HTERT RPE-1 (cell line): Measurements from ENCODE around the gene ATP6V1B1.

Experiments used
- in situ Hi-C: fragments of 300-500 bp; cut with MboI; formaldehyde crosslinking; loops from 4 replicates; pipeline ENCODE4 v1.14.3; 2020; ENCODE audit warnings: low sequenced_read_pairs

The ATP6V1B1 gene

DNA sequence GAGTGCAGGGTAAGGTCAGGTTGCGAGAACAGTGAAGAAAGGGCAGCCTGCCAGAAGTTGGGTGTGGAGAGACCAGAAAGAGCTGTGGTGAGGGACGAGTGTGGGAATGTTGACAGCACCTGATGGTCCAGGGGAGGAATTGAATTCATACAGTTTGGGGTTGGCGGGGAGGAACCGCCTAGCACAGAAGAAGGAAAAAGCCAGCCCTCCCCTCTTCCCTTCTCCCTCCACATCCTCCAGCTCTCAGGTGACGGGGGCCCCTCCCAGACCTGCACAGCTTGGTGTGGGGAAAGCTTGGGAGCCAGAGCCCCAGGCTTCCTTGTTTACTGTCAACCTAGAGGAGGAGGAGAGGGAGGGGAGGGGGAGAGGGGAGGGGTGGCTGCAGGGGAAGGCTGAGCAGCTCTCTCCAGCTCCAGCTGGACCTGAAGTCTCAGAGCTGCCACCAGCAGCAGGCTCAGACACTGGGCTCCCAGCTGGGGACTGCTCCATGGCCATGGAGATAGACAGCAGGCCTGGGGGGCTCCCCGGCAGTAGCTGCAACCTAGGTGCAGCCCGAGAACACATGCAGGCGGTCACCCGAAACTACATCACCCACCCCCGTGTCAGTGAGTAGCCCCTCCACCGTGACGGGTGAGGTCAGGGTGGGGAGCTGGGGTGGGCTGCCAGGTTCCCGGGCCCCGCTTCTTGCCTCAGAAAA is at the start of gene ATP6V1B1:
ATP6V1B1 (plus strand) TSS at position 433 of the 697 bp plus-strand sequence; CDS start at position 488, 55 bp downstream.
- in situ Hi-C loops, result no loop called here

DNA sequence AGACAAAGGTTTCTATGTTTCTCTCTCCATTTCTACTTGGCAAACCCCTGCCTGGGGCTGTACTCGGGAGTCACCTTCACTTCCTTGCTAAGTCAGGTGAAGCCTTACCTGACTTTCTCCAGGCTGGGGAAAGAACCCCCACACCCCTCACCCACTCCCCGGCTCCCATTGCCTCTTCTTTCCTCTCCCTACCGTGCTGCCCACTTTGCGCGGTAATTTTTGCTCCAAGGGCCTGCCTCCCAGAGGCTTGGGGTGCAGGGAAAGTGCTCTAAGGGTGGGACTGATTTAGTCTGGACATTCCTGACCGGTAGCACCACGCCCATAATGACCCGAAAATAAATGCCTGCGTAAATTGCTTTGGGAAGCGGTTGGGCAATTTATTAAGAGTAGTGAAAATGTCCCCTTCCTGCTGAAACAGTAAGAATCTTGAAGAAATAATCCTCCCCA is 49.1 kb upstream of the ATP6V1B1 start:
- in situ Hi-C loops, result no loop called here

DNA sequence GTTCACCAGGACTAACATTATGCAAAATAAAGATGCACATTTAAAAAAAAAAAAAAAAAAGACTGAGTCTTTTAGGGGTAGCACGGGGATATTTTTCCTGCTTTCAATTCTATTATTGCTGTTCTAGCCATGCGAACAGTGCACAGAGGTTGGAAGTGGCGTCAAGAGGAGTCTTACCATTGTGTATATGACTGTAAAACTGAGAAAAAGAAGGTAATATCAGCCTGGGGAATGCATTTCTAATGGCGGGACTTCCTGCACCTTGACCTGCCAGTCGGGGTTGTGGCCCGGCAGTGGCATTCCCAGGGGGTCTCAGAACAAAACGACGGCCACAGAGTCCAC is 48.5 kb upstream of the ATP6V1B1 start:
- in situ Hi-C loops, result no loop called here

DNA sequence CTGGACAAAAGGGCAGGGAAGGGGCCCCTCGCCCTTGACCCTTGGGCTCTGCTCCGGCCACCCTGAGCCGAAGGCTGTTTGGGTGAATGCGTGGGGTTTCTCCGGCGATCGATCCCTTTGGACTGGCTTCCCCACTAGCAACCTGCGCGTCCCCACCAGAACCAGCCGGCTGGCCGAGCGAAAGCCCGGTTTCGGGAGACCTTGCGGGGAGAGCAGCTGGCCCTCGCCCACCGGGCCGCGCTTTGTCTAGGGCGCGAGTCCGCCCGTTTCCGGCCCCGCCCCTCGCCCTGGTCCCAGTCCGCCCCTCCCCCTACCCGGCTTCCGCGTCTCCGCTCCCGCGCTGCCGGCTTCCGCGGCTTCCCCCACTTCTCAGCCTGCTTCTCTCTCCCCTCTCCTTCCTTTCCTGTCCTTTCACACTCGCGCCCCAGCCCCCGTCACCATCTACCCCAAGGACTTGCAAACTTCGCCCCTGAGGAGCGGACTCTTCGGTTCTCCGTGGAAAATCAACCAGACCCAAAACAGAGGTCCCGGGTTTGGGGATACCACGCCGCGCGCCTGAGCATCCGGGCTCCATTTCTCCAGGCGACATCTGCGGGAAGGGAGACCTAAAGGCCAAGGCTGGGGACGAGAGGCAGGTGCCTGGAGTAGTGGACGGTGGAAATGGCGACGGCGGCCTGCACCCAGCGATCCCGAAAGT is 48.0 kb upstream of the ATP6V1B1 start:
- in situ Hi-C loops, result no loop called here

DNA sequence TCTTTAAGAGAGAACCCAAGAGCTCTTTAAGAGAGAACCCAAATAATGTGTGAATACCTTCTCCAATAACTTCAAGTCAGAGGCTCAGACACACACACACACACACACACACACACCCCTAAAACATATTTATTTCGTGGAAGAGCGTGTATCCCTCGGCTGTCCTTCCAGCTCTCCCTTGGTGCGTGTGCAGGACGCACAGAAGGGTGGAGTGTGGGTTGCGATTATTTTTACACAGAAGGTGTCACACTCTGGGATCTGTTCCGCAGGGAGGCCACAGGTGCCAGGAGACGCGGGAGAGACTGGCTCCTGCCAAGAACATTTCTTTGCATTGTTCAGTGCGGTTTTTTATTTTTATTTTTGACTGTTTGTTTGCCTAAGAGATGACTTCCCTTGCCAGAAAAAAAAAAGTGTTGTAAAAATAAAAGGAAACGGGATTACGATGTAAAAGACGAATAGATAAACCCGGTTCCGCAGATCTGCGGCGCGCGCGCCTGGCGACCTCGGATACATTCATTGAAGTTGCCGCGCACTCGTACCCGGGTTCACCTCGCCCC is 47.3 kb upstream of the ATP6V1B1 start:
- in situ Hi-C loops, result no loop called here

DNA sequence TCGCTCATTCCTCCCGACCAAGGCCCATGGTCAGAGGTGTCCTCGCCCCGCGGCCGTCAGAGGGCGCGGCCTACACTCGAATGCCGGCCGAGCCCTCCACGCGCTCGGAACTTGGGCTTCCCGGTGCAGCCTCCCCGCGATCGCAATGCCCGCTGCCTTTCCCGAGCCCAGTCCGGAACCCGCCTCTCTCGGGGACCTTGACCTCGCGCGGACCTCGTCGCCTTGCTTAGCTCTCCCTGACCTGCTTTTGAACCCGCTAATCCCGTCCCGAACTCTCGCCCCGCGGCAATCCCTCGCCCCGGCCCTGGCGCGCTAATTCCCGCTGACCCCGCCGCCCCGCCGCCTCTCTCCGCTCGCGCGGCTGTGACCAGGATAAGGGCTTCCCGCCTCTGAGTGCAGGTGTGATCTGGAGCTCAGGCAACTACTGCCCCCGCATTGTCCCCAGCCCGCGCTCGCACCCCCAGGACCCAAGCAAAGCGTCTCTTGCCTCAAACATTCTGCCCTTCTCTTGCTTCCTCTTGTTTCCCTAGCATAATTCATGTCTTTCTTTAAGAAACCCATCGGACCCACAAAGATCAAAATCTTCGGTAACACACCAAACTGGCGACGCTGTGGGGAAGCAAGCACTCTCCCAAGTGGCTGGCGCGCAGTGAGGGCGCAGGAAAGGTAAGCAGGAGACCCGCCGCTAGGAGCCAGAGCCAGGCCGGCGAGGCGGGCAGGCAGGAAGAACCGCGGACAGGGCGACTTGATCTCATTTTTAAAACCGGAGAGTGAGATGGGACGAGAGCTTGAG is 46.6 kb upstream of the ATP6V1B1 start:
- in situ Hi-C loops, result no loop called here

DNA sequence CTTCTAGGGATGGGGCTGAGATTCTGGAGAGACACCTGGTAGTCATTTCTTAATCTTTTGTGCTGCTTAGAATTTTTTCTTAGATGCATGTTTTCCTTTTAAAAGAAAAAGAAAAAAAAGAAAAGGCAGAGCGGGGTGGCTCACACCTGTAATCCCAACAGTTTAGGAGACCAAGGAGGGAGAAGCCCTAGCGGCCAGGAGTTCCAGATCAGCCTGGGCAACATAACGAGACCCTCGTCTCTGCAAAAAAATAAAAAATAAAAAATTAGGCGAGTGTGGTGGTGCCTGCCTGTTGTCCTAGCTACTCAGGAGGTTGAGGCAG is 46.0 kb upstream of the ATP6V1B1 start:
- in situ Hi-C loops, result no loop called here

DNA sequence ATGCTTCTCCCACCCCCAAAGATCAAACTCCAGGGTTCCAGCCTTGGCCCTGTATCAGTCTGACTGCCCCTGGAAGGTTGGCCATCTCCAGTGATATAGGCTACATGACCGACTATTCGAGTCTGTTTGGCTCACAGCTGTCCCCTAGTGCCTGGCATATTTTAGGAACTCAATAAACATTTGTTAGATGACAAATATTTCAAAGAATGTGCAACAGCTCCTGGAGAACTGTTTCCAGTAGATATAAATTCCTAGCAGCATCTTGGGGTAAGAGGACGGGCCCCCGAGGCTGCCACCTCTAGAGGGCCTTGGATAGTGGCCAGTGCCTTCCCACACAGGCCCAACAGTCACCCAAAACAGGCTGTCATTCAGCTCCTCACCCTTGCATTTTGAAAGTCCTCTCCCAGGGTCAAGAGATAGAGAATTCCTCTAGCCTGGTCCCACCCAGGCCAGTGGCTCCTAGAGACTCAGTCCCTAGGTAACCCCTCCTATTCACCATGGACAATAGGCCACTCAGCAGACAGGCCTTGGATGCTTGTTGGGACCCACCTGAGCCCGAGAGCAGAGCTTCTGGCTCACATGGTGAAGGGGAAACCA is 45.1 kb upstream of the ATP6V1B1 start:
- in situ Hi-C loops, result no loop called here

DNA sequence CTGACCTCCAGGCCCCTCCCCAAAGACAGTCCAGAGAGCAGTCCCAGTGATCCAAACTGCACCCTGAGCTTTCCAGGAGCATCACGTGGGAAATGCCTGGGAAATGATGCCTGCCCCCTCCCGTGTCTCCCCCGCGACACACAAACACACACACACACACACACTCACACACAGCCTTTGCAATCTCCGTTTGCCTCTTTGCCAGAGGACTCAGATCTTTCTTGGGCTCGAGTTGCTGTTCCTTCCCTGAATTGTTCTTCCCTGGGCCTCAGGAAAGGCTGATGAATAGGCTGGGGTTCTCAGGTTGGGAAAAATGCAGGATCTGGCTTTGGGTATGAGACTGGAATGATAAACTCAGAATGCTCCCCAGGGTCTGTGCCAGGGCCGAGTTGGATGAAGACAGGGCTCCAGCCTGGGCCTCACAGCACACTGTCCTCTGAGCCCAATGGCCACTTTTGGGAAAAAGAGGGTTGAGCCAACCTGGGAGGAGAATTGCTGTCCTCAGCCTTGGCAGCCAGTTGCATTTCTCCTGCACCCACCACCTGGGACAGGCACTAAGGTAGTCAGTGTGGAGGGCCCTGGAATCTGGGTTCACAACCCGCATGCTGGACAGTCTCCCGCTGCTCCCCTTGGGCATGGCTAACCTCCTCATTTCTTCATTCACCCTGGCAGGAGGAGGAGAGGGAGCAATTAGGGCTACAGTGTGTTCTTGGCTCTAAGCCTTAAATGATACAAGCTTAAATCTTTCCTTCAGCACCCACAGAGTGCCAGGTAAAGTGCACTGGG is 43.9 kb upstream of the ATP6V1B1 start:
- in situ Hi-C loops, result no loop called here

DNA sequence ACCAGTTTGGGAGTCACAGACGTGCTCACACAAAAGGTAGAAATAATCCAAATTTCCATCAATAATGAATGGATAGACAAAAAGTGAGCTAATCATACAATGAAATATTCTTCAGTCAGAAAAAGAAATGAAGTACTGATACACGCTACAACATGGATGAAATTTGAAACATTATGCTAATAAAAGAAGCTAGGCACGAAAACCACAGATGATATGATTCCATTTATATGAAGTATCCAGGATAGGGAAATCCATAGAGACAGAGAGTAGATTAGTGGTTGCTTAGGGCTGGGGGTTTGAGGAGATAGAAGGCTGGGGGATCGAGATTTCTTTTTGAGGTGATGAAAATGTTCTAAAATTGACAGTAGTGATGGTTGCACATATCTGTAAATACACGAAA is 43.0 kb upstream of the ATP6V1B1 start:
- in situ Hi-C loops, result no loop called here

DNA sequence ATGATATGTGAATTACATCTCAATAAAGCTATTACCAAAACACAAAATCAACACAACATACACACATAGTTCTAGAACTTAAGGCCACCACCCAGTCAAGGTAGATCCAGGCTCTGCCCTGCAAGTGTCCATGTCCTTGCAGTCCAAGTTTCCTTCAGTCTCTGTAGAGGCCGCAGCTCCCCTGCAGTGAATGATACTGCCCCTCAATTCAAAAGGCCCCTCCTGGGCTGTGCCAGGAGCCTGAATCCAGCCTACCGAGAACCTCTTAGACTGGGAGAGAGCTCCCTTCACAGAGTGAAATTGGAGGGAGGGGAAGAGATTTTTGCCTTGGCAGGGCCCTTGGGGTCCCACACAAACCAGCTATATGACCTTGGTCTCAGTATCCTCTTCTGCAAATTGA is 42.5 kb upstream of the ATP6V1B1 start:
- in situ Hi-C loops, result no loop called here

DNA sequence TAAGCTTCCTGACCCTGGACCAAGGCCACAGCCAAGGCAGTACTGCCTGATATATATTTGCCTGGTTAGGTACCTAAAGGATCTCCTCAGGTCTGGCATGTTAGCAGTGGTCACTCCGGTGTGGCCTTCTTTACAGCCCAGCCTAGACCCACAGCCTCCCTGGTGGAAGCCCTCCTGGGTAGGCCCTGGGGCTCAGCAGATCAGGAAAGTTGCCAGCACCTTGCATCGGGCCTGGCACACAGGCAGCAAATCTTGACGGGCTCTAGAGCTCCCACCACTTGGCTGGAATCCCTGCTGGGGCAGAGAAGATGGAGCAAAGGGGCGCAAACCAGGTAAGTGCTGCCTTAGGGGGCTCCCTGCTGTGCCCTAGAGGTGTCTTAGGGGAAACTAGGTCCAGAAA is 40.9 kb upstream of the ATP6V1B1 start:
- in situ Hi-C loops, result no loop called here

DNA sequence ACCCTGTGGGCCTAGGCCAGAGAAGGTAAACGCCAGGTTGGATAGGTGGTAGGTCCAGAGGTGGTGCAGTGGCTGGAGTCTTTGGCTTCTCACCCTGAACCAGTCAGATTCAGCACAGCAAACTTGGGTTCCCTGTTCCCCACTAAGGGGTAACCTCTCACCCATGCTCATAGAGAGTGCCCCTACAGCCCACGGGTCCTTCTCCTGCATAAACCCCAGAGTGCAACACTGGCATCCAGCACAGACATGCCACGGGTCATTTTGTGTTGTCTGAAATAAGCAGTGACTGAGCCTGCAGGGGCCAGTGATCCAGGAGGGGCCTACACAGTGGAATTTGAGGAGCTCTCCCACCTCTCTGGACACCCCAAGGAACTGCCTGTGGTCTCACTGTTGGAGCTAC is 40.5 kb upstream of the ATP6V1B1 start:
- in situ Hi-C loops, result no loop called here

DNA sequence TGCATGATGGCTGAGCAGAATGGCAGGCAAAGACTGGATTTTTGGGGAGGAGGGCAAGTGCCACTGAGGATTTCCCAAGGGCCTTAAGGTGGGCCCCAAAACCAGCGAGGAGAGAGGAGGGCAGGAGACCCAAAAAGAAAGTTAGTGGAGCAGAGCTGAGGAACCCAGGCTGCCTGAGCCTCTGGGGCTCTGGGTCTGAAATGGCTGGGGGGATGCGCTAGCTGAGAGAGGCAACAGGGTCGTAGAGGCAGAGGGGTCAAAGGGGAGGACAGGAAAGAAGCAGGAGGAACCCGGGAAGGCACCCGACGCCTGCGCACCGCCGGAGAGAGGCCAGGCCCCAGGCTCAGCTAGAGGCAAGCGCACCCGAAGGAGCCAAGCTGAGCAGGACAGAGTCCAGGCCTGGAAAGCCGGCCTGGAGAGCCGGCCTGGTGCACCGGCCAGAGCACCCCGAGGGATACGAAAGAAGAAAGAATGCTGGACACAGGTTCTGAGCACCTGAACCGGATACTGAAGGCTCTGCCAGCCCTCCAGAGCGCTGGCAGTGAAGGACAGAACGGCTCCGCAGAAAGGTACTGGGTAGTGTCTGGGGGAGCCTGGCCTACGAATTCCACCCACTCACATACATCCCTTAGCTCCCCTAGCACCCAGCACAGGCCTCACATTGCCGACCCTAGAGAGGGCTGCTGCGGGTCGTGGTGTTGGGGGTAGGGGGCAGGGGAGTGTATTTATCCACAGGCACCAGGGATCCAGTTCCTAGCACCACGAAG is 39.5 kb upstream of the ATP6V1B1 start:
- in situ Hi-C loops, result no loop called here

DNA sequence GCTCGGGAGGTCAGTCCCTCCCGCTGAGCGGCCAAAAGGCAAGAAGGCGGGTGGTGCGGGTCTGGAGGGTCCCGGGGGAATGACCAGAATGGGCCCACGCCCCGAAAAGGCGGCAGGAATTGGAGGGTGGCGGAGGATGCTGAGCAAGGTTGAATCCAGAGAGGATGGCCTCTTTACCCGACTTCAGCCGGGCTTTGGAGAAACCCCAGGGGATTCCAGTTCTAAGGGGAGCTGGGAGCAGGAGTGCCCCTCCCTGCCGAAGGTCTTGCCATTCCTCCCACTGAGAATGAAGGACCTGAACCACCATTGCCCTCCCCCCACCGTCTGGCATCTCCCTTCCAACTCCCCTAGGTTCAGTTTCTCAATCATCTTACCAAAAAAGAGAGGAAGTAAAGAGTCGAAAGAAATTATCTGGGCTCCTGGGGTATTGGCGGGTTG is 38.9 kb upstream of the ATP6V1B1 start:
- in situ Hi-C loops, result no loop called here

DNA sequence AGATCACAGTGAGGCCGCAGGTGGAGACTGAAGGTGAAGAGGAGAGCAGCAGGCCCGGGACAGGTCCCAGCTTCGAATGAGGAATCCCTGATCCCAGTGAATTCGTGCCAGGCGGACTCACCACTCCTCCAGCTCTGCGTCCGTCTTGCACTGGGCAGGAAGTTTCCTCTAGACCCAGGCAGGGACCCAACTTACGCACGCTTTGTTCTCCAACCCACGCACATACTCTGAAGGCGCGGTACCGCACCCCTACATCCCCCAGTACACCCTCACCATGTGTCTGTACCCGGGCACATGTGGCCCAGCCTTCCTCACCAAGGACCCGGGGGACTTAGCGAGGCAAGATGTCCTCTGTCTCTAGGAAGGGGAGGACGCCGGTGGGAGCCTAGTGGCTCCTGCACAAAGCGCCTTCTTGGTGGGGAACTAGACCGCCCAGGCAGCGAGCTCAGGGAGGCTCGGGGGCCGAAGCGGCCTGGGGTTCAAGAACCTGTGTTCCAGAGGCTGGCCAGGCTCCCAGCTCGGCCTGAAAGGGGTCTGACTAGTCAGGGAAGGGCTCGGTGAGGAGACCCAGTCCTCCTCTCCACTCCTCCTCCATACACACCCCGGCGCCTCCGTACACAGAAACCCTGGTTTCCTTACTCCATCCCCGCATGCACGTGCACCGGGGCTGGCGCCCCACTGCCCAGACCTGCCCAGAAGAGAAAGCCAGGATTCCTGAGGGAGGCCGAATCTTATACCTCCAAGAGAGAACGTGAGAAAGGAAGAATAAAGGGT is 38.3 kb upstream of the ATP6V1B1 start:
- in situ Hi-C loops, result no loop called here

DNA sequence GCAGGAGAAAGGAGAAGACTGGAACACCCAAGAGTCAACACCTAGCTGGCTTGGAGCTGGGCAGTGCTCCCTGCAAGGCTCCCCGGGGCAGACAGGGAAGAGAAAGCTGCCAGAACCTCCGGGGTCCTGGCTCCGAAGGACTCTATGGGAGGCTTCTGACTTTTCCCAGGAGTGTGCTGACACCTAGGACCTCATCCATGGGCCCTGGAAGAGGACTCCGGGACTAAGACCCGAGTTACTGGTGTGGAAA is 37.8 kb upstream of the ATP6V1B1 start:
- in situ Hi-C loops, result no loop called here

DNA sequence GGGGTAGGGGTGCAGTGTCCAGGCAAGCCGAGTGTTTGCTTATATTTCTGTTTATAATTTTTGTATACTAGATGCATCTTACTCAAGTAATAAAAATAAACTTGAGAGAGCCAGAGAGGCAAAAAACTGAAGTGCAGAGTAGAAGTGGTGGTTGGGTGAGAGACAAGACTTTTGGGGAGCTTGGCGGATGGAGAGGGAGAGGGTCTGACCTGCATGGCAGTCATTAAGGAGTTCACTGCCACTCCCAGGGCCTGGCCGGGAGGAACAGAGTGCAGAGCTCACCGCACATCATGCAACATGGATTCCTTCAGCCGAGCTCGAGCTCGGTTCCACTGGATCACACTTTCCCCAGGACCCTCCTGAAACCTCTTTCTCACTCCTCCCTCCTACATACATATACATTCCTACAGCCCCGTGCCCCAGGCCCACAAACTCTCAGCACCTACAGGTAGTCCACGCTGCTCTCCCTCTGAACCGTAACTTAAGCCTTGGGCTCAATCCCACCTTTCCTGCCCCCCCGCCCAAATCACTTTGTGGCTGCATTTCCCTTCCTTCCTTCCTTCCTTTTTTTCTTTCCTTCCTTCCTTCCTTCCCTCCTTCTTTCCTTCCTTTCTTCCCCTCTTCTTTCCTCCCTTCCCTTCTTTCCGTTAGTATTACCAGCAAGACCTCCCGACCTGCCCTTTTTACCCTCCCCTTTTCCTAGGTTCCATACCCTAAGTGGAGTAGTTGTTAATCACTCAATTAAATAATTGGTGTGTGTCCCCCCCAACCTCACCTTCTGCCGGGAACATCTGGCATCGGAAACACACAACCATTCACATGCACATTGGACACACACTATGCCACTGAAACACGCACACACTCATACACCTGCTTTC is 37.1 kb upstream of the ATP6V1B1 start:
- in situ Hi-C loops, result no loop called here
